Stimulated activated CD4-positive, alpha-beta T cell treated with anti-CD3 and anti-CD28 coated beads, Interleukin-4, amount 100 ng/mL, for 48 hours (primary cell): ENCODE results near the gene GNAQ.
"Not testable (repeated sequence)": the region's sequence is repeated elsewhere in the genome, so short reads cannot be mapped to it uniquely, and the experiment has no call there.

Experiments used
- DNase-seq, 2 donors: peaks; one replicate each; pipeline ENCODE4 v3.0.0-alpha.2; 2020; ENCODE audit warnings: low read depth in 2 of 2

Gene GNAQ

DNA sequence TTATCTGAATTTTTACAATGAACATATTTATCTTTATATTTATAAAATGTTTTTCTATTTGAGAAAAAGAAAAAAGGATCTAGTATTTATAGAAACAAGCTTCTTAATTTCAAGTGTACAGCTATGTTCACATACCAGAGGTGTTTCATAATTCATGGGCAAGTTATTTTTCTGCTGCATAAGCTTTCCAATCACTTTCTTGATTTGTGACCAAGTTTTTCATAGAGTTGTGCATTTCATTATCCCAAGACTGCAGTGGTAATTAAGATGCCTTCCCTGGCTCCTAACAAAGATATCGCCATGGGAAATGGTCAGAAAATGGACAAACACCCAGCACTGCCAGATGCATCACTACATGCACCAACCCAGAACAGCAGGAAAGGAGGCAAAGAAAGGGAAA lies 124.6 kb downstream of the GNAQ start:
- DNase-seq = no peak

DNA sequence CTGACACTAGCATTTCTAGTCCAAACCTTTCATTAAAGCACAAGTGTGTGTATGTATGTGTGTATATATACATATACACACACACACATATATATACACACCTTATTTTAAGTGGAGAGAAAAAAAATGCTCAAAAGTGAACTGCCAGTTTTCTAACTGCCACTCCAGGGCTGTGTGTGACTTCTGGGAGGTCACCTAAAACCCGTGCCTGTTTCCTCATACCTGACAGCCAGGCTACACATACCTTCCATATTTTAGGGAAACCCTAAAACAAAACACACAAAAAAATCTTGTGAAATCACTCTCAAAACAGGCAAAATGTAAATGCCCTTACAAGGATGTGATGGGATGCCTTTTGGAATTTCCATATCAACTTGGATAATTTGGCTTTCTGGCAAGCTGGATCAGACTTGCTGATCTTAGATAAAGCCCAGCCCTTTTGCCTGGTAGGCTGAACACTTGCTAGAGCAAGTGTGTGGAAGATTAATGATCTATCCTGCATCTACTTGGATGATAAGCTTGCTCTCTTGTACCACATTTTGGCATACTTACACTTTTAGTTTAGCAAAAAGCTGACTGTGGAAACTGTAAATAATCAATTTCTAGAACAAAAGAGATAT lies 127.8 kb downstream of the GNAQ start:
- no peak for DNase-seq

DNA sequence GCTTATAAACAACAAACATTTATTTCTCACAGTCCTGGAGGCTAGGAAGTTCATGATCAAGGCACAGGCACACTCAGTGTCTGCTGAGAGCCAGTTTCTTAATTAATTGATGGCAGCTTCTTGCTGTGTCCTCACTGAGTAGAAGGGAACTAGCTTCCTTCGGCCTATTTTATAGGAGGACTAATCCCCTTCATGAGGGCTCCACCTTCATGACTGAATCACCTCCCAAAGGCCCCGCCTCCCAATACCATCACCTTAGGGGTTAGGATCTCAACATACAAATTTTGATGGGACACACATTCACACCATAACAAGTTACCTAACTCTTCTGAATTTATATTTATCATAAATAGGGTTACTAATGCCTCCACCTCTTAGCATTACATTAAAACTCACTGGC lies 129.8 kb downstream of the GNAQ start:
- no peak for DNase-seq

DNA sequence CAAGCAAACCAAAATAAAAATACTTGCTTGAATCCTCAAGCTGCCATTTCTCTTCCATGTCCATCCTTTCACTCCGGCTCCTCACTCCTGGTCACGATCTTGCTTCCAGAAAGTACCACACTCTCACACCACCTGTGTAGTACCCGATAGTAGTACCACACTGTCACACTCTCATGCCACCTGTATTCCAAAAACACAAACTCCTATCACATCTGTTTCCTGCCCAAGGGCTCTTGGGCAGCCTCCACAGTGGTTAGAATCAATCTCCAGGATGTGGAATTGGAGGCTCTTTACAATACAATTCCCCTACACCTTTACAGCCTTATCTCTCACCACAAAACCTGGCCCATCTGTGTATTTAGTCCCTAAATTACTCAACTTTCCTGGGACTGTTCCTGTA lies 130.6 kb downstream of the GNAQ start:
- DNase-seq = no peak

DNA sequence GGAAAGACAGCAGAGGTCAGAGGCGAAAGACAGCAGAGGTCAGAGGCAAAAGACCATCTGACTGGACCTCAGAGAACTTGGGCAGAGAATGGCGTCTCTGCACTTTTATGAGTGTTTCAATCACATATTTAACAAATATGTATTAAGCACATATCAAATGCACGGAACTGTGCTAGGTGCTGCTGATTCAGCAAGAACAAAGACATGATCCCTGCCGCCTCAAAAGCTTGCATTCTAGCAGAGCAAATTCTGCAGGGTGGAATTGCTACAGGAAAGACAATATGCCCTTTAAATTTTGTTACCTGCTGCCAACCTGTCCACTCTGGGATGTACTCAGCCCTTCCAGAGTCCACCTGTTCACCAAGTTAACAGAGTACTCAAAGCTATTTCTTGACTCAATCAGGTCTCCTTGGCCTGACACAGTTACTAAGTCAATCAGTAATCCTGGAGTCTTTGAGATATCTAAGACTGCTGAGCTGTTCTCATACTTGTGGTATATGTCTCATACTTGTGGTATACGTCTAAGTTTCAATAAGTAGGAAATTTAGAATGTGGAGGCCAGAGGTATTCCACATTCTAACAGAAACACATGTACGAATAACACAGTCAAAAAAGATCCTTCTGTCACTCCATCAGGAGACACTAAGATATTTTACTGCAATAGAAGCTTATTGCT lies 131.8 kb downstream of the GNAQ start:
- DNase-seq = no peak

DNA sequence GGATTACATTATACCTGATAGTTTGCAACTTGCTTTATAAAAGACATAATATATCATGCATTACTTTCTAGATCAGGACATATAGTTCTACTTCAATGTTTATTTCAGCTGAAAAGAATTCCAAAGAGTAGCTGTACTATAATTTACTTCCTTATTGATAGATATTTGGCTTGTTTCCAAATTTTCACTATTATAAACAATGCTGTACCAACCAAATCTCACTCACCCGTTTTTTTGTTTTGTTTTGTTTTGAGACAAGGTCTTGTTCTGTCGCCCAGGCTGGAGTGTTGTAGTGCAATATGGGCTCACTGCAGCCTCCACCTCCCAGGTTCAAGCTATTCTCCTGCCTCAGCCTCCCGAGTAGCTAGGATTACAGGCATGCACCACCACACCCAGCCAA lies 132.7 kb downstream of the GNAQ start:
- DNase-seq = no peak

DNA sequence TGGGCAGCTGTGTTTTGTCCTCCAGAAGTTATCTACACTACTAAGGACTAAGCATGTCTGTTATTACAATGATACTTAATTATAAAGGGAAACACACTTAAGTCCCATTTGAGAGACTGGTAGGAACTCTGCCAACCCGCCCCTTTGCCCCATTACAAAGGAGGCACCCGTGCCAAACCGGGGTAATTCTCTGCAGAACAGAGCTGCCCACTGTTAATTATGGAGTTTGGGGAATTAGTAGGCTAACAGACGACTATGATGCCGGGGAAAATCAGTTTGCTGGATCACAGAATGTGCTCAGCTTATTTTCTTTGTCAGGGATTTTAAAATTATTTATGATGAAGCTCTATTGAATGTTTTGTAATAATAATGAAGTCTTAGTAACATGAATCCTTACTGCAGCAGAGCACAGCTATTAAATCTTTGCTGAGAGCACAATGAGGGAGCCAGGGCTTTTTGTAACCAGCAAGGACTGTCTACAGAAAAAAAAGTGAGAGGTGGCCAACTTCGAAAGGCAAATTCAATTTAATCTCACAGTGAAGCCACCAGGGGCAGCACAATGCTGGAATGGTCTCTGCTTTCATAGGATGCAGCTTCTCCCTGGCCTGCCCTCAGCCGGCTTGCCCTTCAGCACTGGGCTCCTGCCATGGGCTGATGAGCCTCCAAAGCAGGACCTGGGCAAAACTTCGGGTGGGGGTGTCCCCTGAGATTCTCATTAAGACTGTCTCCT lies 134.5 kb downstream of the GNAQ start:
- no peak for DNase-seq

DNA sequence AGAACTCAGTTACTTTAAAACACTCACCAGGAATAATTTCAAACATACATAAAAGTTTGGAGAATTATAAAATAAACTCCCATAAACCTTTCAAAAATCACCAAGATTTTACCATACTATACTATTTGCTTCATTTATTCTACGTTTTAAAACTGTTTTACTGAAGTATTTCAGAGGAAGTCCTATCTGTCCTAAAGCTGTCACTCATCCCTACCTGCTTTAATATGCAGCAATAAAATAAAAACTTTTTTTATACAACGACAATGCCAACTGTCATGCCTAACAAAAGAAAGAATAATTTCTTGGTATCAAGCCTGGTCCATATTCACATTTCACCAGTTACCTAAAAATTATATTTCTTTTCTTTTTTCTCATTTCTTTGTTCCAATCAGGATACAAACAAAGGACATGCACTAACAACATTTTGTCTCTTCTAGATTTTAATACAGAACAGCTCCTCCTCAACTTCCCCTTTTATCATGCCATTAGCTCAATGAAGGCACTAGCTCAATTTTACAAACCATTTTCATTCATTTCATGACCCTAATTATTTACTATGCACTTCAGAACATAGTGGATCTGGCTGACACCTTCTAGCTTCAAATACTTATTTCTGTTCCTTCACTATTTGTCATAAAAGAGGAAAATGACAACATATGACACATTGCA lies 135.2 kb downstream of the GNAQ start:
- no peak for DNase-seq

DNA sequence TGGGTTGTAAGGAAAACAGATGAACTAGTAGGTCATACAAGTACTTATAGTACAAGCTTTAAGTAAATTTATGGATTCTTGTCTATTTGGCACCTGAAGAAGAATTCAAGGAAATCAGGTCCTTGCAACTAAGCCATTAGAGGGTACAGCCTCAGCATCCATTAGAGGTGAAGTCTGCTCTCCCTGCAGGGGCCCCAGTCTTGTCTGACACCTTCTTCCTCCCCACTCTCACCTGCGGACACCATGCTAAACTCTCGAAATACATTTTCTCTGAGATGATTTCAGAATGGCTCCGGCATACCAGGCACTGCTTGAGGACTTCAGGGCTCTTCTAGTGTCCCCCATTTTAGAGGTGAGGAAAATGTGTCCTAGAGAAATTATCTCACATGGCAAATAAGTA lies 137.9 kb downstream of the GNAQ start:
- no peak for DNase-seq

DNA sequence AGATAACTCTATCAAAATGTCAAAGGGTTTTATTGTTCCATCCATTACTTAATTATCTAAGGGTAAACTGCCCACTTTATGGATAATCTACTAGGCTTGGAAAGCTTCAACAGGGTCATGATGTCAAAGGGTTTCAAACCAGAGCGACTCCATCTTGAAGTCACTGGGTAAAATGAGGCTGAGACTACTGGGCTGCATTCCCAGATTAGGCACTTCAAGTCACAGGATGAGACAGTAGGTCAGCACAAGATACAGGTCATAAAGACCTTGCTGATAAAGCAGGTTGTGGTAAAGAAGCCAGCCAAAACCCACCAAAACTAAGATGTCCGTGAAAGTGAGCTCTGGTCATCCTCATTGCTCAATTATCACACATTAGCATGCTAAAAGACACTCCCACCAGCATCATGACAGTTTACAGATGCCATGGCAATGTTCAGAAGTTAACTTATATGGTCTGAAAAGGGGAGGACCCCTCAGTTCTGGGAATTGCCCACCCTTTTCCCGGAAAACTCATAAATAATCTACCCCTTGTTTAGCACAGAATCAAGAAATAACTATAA lies 138.6 kb downstream of the GNAQ start:
- DNase-seq = no peak

DNA sequence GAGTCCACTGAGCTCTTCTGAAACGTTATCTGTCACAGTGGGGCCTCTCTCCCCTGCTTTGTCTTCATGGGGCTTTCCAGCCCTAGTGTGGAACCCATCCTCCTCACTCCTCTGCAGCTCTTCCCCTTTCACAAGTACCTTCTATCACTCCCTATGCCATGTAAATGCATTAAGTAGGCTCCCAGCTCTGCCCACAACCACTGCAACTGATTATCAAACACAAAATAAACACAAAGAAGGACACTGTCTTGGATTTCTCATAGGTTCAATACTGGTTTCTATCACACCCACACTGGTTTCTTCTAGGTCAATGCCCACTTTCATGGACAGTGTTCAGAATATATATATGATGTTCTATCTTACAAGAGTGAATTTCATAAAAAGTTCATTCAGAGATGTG lies 139.4 kb downstream of the GNAQ start:
- no peak for DNase-seq

DNA sequence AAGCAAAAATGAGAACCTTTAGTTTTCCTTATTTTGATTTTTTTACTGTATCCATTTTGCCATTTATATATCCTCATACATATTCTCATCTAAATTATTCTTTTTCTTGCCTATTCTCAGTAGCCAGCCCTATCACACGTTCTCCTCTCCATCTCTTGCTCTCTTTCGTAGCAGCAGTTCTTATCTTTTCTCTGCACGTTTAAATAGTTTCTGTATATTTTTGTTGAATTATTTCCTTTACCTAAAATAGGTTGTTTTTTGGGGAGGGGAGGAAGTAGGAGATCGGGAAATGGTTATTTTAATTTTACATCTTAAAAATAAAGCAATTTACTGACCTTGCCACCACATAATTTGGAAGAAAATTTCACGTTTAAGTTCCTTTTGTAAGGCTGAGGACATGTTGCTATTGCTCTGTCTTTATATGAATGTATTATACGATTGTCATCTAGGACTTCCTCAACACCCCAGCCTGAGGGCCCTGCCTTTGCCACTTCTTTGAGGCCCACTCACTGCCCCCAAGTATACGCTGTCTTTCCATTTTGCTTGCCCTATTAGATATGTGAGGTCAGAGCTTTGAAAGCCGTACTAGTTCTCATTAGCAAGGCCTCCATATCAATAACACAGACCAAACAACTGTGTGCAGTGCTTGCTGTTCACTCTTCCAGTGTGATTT lies 140.3 kb downstream of the GNAQ start:
- no peak for DNase-seq

DNA sequence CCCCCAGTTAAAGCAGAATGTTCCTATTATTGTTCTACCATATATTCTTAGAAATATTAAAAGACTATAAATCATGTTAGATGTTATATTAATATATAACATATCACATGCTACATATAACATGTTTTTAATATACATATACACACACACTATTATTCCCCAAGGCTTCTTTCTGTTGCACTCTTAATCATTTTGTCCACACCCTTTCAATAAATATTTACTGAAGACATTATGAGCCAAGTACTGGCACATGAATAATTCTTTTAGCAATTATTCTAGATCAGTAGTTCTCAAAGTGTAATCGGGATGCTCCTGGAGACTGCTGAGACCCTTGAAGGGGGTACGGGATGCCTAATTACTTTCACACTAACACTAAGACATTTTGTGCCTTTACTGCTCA lies 143.9 kb downstream of the GNAQ start:
- DNase-seq = no peak

DNA sequence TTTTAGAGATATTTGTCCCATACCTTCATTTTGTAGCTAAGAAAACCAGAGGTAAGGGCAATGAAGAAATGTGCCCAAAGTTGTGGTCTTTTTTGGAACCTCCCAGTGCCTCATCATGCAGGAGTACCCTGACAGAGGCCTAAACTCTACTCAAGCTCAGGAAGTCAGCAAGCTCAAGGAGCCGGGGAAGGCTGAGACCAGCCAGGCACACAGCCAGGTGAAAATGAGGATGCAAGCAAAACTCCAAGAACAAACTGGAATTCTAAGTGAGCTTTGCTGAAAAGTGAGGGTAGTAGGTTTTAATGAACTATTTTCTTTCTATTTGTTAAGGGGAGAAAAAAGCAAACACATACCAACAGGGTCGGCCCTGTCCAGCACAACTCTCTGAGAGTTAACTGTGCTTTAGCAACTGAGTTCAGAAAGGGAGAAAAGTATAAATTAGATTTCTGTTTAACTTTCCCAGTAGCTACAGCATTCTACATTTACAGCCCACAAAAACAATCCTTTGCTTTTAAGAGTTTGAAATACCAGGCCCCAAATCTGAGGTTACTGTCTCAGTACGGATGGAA lies 146.4 kb downstream of the GNAQ start:
- no peak for DNase-seq

DNA sequence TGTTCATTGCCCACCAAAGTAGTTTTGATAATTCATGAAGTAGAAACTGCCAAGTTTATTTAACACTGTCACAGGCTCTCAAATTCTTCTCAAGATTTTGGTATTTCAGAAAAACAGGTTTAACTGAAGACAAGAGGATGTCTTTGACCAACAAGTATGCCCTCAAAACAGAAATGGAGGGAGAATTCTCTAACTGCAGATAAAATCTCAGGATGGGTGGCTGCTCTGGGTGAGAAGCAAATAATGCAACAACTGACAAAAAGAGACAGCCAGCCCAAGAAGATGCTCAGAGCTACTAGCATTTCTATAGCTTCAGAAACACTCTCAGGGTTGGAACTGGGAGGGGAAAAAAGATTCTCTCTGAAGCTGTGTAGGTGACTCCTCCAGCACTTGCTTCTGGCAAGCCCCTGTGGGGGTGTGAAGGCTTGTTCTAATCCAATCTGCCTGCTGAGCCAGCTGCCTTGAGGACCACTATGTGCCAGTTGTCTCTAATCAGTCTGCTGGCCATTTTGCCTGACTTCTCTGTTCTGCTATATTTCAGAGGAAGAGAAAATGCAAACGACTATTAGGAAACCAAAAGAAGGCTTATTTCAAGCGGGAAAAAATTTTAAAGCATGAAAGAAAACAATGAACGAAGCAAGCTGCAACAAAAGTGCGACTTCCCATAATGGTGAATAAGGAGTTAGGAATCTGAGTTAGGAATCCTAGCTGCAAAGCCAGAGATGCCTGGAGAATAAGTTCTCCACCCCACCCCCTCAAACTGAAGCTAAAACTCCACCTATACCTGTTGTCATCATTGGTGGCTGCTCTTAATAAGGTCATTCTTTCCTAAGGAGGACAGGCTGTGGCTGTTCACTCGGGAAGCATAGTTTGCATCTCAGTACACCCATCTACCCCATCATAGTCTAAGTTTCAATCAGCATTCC lies 147.5 kb downstream of the GNAQ start:
- DNase-seq = no peak

DNA sequence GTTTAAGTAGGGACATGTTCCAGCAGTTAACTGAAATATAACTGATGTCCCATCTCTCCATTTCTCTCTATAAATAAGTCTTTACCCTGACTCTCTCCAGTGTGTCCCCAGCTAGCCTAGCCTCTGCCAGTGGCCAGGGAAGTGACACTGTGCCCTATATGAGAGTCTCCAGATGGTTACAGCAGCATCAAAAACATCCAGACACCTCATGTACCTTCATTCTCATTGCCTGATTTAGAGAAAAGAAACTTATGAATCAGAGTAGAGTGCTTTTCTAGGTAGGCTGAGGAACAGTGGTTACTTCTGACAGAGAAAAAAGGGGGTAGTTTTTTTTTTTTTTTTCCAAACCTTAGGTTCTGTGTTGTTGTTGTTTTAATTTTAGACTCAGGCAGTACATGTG lies 148.5 kb downstream of the GNAQ start:
- no peak for DNase-seq

DNA sequence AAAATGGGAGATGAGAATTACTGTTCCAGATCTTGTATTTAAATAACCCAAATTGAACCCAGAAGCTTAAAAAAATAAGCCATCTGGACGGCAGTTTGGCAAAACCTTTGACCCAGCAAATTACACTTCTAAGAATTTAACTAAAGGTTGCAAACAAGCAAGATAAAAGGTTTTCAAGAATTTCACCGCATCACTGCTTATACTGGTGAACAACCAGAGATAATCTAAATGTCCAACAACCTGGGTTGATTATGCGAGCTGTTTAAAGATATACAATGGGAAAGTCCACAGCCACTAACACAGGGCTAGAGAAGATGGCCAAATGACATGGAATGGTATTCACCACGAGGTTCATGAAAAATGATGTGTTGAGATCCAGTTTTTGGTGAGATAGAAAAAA lies 149.3 kb downstream of the GNAQ start:
- no peak for DNase-seq

DNA sequence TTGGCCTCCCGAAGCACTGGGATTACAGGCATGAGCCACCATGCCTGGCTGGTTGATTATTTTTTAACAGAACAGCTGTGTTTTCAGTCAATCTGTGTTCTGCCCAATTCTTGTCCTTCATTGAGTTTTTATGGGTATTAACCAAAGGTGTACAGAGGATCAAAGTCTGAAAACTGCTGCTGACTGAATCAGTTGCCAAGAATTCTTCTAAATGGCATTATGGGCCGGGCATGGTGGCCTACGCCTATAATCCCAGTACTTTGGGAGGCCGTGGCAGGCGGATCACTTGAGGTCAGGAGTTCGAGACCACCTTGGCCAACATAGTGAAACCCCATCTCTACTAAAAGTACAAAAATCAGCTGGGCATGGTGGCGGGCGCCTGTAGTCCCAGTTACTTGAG lies 150.0 kb downstream of the GNAQ start:
- not testable (repeated sequence) for DNase-seq

DNA sequence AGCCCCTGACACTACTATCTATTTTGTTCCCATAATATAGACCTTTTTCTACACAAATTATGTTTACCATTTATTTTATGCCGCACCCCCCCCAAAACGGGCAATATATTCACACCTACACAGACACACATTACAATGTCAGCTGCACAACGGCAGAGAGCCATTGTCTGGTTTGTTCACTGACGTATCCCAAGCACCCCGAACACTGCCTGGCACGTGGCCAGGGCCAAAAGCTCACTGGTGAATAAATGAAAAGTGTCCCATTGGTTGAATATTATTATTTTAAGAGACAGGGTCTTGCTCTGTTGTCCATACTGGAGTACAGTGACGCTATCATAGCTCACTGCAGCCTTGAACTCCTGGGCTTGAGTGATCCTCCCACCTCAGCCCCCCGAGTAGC lies 150.5 kb downstream of the GNAQ start:
- no peak for DNase-seq

DNA sequence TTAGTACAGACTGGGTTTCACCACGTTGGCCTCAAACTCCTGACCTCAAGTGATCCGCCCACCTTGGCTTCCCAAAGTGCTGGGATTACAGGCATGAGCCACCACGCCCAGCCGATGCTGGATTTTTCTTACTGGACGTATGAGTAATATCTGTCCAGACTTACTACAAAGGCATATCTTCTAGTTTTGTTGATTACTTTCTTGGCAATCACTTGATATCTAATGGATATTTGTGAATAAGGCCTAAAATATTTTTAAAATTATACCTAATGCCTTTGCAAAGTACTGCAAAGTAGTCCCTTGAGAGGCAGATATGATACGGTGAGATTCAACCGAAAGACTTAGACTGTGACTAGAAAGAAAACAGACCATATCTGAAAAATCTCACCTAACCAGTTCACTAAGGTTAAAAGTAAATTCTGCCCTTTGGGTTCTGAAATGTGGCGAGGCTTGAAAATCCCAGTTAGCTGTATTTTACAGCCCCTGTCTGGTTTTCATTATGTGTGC lies 152.1 kb downstream of the GNAQ start:
- DNase-seq = no peak
